MM.1S (cell line): ENCODE data around the gene CBX6.

Experiments
- CTCF ChIP-seq: fragments of 300-600 bp; sonication (generic); IDR thresholded peaks from 2 replicates; pipeline ENCODE4 v1.5.1; 2016; ENCODE audit warnings: antibody characterized with exemption, low read length, mixed read lengths
- EZH2 ChIP-seq: fragments of 300-600 bp; sonication (generic); optimal IDR thresholded peaks from 2 replicates; pipeline ENCODE3; 2017; ENCODE audit warnings: low read depth, mild to moderate bottlenecking, antibody characterized with exemption, low read length, mixed read lengths
- EZH2phosphoT487 ChIP-seq: fragments of 300-600 bp; sonication (generic); IDR thresholded peaks from 2 replicates; pipeline ENCODE4 v1.6.1; 2018; ENCODE audit warnings: antibody characterized with exemption, low read length

- no peak for TF ChIP-seq CTCF
- no peak for TF ChIP-seq EZH2phosphoT487
- TF ChIP-seq EZH2: no peak
Measured at GRCh38 chr22:38907767-38908166, 35.8 kb upstream of the CBX6 start.
